ENCODE data around the gene COBL. TPM values are rescaled to one million over a fixed set of nuclear protein-coding genes. Genes with fewer than 3 reads are reported as not detected.

The COBL gene
- polyA plus RNA-seq, 3 donors = not detected

GRCh38 chr7:51324206-51324898 is 7.7 kb upstream of the COBL start:
- no peak for DNase-seq
- Histone ChIP-seq H3K27me3 (ENCODE audit: control insufficient read depth in 2 of 2, insufficient read depth in 2 of 2, low read length in 2 of 2) (peaks cover 0 to 6% of the 10 kb centered on the region in 2 donors), H3K9me3 (replicated peaks in 1 of 2; ENCODE audit: control insufficient read depth in 1 of 2, insufficient read depth in 1 of 2, low read length in 2 of 2) (no peaks in the 10 kb centered on the region), H3K4me1 (ENCODE audit: control insufficient read depth in 1 of 2, insufficient read depth in 2 of 2, low read length in 2 of 2) (peaks cover 5% of the 10 kb centered on the region in 2 donors), H2AFZ (ENCODE audit: insufficient read depth, low read depth, low read length, poor library complexity, severe bottlenecking) (no peak overlapping the region), H3K79me2 (ENCODE audit: insufficient read depth, low read length) (no peaks in the 10 kb centered on the region), H4K20me1 (ENCODE audit: insufficient read depth, low read length) (no peaks in the 10 kb centered on the region), H3K4me2 (replicated peaks; ENCODE audit: extremely low read depth, low read length, poor library complexity, severe bottlenecking) (no peak overlapping the region), H3K9ac (ENCODE audit: insufficient read depth, low read length, poor library complexity, severe bottlenecking) (no peak overlapping the region), H3K36me3 (replicated peaks in 1 of 2; ENCODE audit: control insufficient read depth in 1 of 2, insufficient read depth in 2 of 2, low read length in 2 of 2) (no peaks in the 10 kb centered on the region), H3K27ac (ENCODE audit: low read depth in 1 of 2, low read length in 2 of 2) (no peak overlapping the region), H3K4me3 (replicated peaks in 1 of 3; ENCODE audit: low read depth in 2 of 3, low read length in 3 of 3) (no peak overlapping the region)
- TF ChIP-seq, protein P1, sequence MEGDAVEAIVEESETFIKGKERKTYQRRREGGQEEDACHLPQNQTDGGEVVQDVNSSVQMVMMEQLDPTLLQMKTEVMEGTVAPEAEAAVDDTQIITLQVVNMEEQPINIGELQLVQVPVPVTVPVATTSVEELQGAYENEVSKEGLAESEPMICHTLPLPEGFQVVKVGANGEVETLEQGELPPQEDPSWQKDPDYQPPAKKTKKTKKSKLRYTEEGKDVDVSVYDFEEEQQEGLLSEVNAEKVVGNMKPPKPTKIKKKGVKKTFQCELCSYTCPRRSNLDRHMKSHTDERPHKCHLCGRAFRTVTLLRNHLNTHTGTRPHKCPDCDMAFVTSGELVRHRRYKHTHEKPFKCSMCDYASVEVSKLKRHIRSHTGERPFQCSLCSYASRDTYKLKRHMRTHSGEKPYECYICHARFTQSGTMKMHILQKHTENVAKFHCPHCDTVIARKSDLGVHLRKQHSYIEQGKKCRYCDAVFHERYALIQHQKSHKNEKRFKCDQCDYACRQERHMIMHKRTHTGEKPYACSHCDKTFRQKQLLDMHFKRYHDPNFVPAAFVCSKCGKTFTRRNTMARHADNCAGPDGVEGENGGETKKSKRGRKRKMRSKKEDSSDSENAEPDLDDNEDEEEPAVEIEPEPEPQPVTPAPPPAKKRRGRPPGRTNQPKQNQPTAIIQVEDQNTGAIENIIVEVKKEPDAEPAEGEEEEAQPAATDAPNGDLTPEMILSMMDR (IDR thresholded peaks at IDR 0.05) = no peak
- peaks cover 0 to 3% (median under 1%) of the 10 kb centered on the region in 7 donors for H3K9me3 Mint-ChIP-seq
- intact Hi-C loops (cut with micrococcal nuclease) = no loop called here
- H3K36me3 Mint-ChIP-seq = no peaks in the 10 kb centered on the region
- WGBS (ENCODE audit: insufficient coverage) = 72% methylated on average over 3 of the region's 11 CpGs
- peaks cover 8 to 10% (median 10%) of the 10 kb centered on the region in 3 donors for H3K27me3 Mint-ChIP-seq (ENCODE audit: low read depth in 3 of 3)
- H3K27ac Mint-ChIP-seq = peak overlapping the region in 1 of 7 donors; percentile 38
- peak overlapping the region in 1 of 2 donors; percentile 63 for H3K4me3 Mint-ChIP-seq
- H3K4me1 Mint-ChIP-seq = peaks cover 6% of the 10 kb centered on the region

DNA sequence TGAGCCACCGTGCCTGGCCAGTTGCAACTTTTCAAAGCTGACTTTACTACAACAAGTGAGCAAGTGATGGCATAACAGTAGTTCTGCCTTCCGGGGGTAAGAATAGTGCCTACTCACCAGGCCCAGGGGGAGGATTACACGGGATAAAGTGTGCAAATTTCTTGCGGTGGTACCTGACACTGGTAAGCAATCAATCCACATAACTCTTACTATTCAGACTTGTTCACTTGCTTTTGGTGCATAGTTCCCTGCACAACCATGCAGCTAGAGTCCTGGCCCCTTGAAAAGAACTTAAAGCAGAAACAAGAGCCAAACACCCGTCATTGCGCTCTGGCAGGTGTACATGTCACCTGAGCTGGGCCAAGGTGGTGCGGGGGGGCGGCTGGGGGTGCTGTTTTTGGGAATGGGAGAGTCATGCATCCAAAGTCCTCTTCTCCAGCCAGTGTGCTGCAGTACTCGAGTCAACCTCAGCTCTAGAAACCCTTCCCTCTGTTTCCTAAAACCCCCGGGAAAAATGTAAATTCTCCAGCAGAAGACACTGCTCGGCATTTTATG is 5.4 kb upstream of the COBL start:
- H3K9ac ChIP-seq (ENCODE audit: insufficient read depth, low read length, poor library complexity, severe bottlenecking) = no peak overlapping the region
- H4K20me1 ChIP-seq (ENCODE audit: insufficient read depth, low read length) = no peaks in the 10 kb centered on the region
- H3K27ac Mint-ChIP-seq = no peak overlapping the region
- H3K79me2 ChIP-seq (ENCODE audit: insufficient read depth, low read length) = no peaks in the 10 kb centered on the region
- H3K27me3 ChIP-seq (ENCODE audit: control insufficient read depth in 2 of 2, insufficient read depth in 2 of 2, low read length in 2 of 2) = peaks cover 10 to 28% of the 10 kb centered on the region in 2 donors
- H3K36me3 ChIP-seq (replicated peaks in 1 of 2; ENCODE audit: control insufficient read depth in 1 of 2, insufficient read depth in 2 of 2, low read length in 2 of 2) = no peaks in the 10 kb centered on the region
- H3K9me3 ChIP-seq (replicated peaks in 1 of 2; ENCODE audit: control insufficient read depth in 1 of 2, insufficient read depth in 1 of 2, low read length in 2 of 2) = no peaks in the 10 kb centered on the region
- H3K4me1 Mint-ChIP-seq = peaks cover 7% of the 10 kb centered on the region
- peaks cover 0 to 7% (median 2%) of the 10 kb centered on the region in 7 donors for H3K9me3 Mint-ChIP-seq
- TF ChIP-seq, protein P1 (IDR thresholded peaks at IDR 0.05) = no peak
- intact Hi-C loops (cut with micrococcal nuclease) = no loop called here
- H3K27ac ChIP-seq (ENCODE audit: low read depth in 1 of 2, low read length in 2 of 2) = no peak overlapping the region
- no peak overlapping the region for H2AFZ ChIP-seq (ENCODE audit: insufficient read depth, low read depth, low read length, poor library complexity, severe bottlenecking)
- no peaks in the 10 kb centered on the region for H3K36me3 Mint-ChIP-seq
- no peak overlapping the region for H3K4me3 Mint-ChIP-seq
- peaks cover 5% of the 10 kb centered on the region in 2 donors for H3K4me1 ChIP-seq (ENCODE audit: control insufficient read depth in 1 of 2, insufficient read depth in 2 of 2, low read length in 2 of 2)
- DNase-seq = no peak
- H3K27me3 Mint-ChIP-seq (ENCODE audit: low read depth in 3 of 3) = peaks cover 28 to 31% (median 28%) of the 10 kb centered on the region in 3 donors
- 95% methylated on average over 4 of the region's 11 CpGs for WGBS (ENCODE audit: insufficient coverage)
- H3K4me2 ChIP-seq (replicated peaks; ENCODE audit: extremely low read depth, low read length, poor library complexity, severe bottlenecking) = no peak overlapping the region
- no peak overlapping the region for H3K4me3 ChIP-seq (replicated peaks in 1 of 3; ENCODE audit: low read depth in 2 of 3, low read length in 3 of 3)

Data from CD14-positive monocyte (primary cell).